Retinal pigment epithelial cell (primary cell): ENCODE results near the gene MROH7.

Source experiments
- DNase-seq: peaks from one replicate; pipeline ENCODE4 v3.0.0-alpha.2; 2010; ENCODE audit warnings: low read depth
- H3K4me3 ChIP-seq: 2 replicates; pipeline ENCODE4 v1.5.1; 2011; ENCODE audit warnings: mild to moderate bottlenecking, low read length, control low read depth, moderate library complexity
- TF ChIP-seq, protein P1 (sequence below): conservative IDR thresholded peaks from 2 replicates; pipeline ENCODE4 v1.5.1; 2011; ENCODE audit warnings: low read depth, low read length, control low read depth, inconsistent platforms

The MROH7 gene

DNA sequence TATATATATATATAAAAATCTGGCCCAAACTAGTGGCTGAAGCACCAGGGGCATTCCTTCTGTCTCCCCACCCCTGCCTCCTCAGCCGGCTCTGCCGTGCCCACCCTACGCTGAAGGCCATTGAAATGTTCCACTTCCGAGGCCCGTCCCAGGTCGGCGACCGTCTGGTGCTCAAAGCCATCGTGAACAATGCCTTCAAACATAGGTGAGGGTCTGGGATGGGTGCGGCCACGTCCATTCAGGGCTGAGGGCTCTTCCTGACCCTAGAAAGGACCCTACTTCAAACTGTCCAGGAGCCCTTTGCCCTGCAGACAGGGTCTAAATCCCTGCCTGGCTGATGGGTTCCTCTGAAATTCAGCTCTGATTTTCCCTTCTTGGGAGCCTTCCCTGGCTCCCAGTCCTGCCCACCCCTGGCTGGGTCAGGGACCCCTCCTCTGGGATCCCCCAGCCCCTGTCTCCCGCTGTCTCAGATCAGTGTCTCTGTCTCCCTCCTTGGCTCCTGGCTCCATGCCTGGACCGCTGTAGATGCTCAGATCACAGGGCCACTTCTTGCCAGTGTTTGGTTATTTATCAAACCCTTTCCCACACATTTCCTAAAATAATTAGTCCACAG lies 42.3 kb upstream of the MROH7 start:
- no peak overlapping the region for H3K4me3 ChIP-seq
- TF ChIP-seq, protein P1, sequence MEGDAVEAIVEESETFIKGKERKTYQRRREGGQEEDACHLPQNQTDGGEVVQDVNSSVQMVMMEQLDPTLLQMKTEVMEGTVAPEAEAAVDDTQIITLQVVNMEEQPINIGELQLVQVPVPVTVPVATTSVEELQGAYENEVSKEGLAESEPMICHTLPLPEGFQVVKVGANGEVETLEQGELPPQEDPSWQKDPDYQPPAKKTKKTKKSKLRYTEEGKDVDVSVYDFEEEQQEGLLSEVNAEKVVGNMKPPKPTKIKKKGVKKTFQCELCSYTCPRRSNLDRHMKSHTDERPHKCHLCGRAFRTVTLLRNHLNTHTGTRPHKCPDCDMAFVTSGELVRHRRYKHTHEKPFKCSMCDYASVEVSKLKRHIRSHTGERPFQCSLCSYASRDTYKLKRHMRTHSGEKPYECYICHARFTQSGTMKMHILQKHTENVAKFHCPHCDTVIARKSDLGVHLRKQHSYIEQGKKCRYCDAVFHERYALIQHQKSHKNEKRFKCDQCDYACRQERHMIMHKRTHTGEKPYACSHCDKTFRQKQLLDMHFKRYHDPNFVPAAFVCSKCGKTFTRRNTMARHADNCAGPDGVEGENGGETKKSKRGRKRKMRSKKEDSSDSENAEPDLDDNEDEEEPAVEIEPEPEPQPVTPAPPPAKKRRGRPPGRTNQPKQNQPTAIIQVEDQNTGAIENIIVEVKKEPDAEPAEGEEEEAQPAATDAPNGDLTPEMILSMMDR: no peak
- DNase-seq: no peak

DNA sequence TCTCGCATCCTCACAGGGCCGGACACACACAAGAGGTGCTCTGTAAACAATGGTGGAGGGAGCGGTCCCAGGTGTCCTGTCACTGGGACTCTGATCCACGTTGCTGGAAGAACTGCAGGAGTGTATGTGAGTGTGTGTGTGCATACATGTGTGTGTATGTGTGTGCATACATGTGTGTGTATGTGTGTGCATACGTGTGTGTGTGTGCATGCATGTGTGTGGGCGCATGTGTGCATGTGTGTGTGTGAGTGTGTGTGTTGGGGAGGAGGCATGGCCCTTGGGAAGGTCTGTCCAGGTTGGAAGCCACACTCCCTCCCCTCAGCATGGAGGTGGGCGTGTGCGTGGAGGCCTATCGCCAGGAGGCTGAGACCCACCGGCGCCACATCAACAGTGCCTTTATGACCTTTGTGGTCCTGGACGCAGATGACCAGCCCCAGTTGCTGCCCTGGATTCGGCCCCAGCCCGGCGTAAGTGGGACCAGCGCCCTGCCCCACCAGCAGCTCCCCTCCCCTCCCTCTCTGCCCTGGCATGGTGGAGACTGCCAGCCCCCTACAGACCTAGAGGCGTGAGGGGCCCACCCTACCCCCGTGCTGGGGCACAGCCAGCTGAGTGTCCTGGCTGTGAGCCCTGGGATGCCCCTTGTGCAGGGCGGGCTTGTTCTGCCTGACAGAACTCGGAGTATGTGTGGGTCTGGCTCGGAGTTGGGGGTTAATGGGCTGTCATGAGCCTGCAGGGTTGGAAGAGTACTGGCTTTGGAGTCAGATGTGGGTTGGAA lies 40.5 kb upstream of the MROH7 start:
- no peak for DNase-seq
- no peak overlapping the region for H3K4me3 ChIP-seq
- TF ChIP-seq, protein P1: no peak

DNA sequence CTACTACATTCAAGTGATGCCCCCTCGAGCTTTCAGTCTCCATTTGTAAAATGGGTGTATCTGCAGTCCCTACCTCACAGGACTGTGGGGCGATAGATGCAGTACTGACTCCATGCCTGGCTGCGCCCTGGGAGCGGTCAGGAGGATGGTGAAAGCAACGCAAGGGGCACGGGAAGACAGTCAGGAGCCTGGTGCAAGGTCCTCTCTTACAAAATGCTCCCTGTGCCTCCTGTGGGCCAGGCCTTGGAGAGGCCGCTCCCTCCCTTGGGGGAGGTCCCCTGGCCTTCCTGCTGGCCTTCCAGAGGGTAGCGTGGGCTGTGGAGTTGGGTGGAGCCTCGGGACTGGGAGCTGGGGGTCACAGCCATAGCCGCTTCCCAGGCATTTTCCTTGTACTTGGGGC lies 39.9 kb upstream of the MROH7 start:
- H3K4me3 ChIP-seq: no peak overlapping the region
- DNase-seq: no peak
- TF ChIP-seq, protein P1: no peak

DNA sequence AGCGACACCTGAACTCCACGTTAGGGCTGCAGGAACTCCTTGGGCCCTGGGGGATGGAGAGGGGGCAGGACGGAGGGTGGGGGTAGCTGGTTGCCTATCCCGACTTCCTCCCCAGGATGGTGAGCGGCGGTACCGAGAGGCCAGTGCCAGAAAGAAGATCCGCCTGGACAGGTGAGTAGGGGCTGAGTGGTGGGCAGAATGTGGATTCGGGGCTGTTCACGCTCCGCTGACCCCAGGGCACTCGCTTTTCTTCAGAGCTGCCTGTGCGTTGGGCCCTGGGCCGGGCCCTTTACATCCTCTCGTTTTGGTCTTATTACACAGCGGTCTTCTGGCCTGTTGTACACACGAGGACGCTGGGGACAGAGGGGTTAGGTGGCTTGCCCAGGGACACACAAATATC lies 39.0 kb upstream of the MROH7 start:
- DNase-seq: no peak
- TF ChIP-seq, protein P1: no peak

DNA sequence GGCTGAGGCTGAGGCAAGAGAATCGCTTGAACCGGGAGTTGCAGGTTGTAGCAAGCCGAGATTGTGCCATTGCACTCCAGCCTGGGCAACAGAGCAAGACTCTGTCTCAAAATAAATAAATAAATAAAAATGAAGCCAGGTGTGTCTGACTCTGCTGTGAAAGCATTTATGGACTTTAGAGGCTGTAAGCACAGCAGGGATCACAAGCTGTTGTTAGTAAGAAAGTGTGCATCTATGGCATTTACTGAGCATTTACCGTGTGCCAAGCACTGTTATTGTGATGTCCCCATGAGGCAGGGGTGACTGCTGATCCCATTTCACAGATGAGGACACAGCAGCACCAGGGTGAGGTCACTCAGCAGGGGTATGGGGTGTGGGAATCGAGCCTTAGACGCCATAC lies 38.3 kb upstream of the MROH7 start:
- DNase-seq: no peak
- H3K4me3 ChIP-seq: no peak overlapping the region
- TF ChIP-seq, protein P1: no peak

More for the DNA sequence above, 39.0 kb upstream of the MROH7 start:
- no peak overlapping the region for H3K4me3 ChIP-seq

DNA sequence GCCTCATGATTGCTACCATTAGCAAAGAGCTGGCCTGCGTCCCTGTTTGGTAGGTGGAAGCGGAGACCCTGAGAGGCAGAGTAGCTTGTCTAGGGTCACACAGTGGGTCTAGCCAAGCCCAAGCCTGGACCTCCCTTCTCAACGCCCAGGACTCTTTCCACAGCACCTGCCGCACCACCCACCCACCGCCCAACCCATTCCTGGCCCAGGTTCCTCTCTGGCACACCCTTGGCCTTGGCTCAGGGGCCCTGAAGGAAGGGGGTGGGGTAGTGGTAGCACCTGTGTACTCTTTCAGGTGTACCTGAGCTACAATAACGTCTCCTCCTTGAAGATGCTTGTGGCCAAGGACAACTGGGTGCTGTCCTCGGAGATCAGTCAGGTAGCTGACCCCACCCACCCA lies 37.5 kb upstream of the MROH7 start:
- no peak overlapping the region for H3K4me3 ChIP-seq
- TF ChIP-seq, protein P1: no peak
- DNase-seq: no peak
